ENCODE measurements around the gene IFITM10.
"Not testable (repeated sequence)": the region's sequence is repeated elsewhere in the genome, so short reads cannot be mapped to it uniquely, and the experiment has no call there.

IFITM10 gene

GRCh38 chr11:1689250-1690166 is 60.9 kb downstream of the IFITM10 start:
- not testable (repeated sequence) for DNase-seq

- not testable (repeated sequence) for DNase-seq
These were observed 62.0 kb downstream of the IFITM10 start for GRCh38 chr11:1688336-1688947.

GRCh38 chr11:1686220-1686619 is 64.2 kb downstream of the IFITM10 start:
- DNase-seq: not testable (repeated sequence)

GRCh38 chr11:1684886-1685874 is 65.2 kb downstream of the IFITM10 start:
- DNase-seq: not testable (repeated sequence)

- not testable (repeated sequence) for DNase-seq
These were observed 66.4 kb downstream of the IFITM10 start for GRCh38 chr11:1683904-1684572.

GRCh38 chr11:1683216-1683615 is 67.2 kb downstream of the IFITM10 start:
- not testable (repeated sequence) for DNase-seq

All from activated CD4-positive, CD25-positive, alpha-beta regulatory T cell treated with anti-CD3 and anti-CD28 coated beads, Interleukin-2, amount 50 U/mL, for 72 hours (primary cell).